ENCODE results near the gene RANBP9.

The RANBP9 gene

GRCh38 chr6:13593103-13593502 lies 118.5 kb downstream of the RANBP9 start:
- DNase-seq, result no peak

- no peak for DNase-seq
Observed at GRCh38 chr6:13591205-13591921, 120.3 kb downstream of the RANBP9 start.

- DNase-seq, result no peak
Observed at GRCh38 chr6:13590574-13591153, 121.0 kb downstream of the RANBP9 start.

GRCh38 chr6:13589801-13590200 lies 121.8 kb downstream of the RANBP9 start:
- no peak for DNase-seq

GRCh38 chr6:13586603-13587542 lies 124.8 kb downstream of the RANBP9 start:
- DNase-seq, result no peak

DNA sequence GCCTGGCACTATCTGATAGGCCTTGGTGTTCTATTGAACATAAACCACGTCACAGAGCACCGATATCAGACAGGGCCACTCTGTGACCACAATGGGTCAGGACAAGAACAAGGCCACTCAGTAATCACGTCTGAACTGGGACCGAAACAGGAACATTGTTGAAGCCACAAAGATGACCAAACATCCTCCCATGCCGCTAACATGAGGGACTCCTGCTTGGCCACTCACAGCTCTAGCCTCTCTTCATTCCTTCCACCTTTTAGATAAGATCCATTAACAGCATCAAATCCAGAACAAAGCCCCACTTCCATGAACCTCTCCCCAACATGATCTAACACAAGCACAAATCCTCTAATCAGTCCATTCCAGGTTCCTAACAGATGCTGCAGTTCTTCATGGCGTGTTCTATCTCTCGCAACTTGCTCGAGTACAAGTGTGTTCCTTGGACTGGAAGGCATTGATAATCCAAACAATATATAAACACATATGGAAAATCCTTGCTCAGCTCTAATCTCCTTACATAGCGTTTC lies 129.9 kb downstream of the RANBP9 start:
- DNase-seq, result no peak

GRCh38 chr6:13579911-13580310 lies 131.7 kb downstream of the RANBP9 start:
- no peak for DNase-seq

DNA sequence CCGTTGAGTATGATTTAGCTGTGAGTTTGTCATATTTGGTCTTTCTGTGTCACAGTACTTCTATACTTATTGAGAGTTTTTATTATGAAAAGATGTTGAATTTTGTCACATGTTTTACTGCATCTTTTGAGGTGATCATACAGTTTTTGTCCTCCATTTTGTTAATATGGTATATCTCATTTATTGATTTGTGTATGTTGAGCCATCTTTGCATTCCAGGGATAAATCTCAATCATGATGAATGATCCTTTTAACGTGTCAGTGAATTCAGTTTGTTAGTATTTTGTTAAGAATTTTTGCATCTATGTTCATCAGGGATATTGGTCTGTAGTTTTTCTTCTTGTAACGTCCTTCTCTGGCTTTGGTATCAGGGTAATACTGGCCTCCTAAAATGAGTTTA lies 133.7 kb downstream of the RANBP9 start:
- no peak for DNase-seq

- DNase-seq, result no peak
Observed at GRCh38 chr6:13576017-13576416, 135.6 kb downstream of the RANBP9 start.

DNA sequence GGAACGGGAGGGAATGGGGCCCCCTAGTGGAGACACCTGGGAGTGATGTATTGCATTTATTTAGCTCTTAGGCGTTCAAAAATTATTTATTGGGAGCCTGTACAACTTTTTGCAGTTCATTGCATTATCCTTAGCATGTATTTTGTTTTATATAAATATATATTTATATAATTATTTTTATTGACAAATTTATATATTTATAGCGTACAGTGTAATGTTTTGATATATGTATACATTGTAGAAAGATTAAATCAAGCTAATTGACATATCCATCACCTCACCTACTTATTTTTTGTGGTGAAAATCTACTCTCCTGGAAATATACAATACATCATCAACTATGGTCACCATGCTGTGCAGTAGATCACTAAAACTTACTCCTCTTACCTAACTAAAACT lies 136.3 kb downstream of the RANBP9 start:
- DNase-seq, result no peak

DNA sequence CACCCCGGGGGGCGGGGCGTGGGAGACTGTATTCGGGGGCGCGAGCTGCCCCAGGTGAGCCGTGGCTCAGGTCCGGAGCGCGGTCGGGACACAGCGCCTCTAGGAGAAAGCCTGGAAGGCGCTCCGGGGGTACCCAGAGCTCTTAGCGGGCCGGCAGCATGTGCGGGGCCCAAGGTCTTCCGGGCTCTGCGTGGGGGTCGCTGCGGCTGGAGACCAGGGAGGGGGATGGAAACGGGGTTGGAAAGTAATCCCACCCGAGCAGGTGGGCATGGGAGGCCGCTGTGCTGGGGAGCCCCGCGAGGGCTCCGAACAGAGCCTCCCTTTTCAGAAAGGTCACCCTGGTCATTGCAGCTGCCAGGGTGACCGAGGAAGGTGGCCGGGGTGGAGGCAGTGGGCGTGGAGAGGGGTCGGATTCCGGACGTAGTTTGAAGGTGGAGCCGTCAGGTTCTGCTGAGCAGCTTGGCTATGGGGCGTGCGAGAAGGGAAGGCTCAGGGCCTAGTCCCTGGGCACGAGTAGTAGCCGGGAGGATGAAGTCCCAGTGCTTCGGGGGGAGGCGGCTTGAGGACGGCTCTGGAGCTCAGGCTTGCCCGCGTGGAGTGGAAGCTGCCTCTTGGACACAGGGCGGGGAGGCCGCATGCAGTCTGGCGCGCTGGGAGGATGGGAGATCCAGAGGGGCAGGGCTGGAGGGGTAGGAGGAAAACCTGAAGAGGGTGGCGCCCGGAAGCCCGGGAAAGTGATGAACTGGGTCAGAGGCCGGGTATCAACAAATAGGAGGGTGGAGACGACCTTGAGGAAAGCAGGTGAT lies 136.9 kb downstream of the RANBP9 start, which contains the start of gene SIRT5:
Gene SIRT5, plus strand, starts transcription at position 31 of the 806 bp plus-strand sequence. CDS start 9,510 bp downstream, outside the sequence.
- peak; percentile 82 for DNase-seq

DNA sequence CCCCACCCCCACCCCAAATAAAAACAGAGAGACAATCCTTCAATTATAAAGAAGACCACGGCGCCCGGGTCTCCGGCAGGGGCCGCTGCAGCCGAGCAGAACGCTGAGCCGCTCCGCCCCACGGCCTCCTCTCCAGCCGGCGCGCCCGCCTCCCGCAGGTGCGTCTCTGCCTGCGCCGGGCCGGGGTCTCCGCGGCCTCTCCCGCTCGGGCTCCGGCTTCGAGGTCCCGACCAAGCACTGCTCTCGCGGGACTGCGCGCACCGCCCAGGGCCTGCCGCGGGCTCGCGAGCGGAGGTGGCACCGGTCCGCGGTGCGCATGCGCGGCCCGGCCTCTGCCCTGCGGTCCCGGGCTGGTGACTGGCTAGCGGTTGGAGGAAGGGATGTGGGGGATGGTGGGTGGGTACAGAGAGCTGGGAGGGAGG lies 137.5 kb downstream of the RANBP9 start:
- DNase-seq, result peak; percentile 67

GRCh38 chr6:13573669-13574110 lies 137.9 kb downstream of the RANBP9 start:
- DNase-seq, result no peak

GRCh38 chr6:13572951-13573654 lies 138.5 kb downstream of the RANBP9 start:
- no peak for DNase-seq

DNA sequence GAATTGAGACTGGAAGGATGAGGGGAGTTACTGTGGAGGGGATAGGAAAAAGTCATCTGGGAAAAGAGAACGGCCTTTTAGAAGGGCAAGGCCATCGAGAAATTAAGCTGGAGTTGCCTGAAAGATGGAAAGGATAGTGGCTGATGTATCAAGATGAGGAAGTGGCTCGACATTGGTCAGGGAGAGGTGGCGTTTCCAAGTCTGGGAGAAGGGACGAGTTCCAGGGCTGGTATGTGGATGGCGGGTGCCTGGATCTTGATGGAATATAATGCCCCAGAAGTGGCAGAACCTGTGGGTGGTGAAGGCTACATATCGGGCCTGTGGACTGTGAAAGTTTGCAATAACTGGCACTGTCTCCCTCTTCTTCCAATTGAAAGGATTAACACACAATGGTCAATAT lies 139.4 kb downstream of the RANBP9 start:
- DNase-seq, result no peak

All from NCI-H1436 treated with DMSO at 0.1 percent for 48 hours (cell line).